SU-DHL-6 (cell line): ENCODE results near the gene NBPF3.

Source experiments
- CTCF ChIP-seq: fragments of 200-600 bp; sonication (generic); IDR thresholded peaks from one replicate; pipeline ENCODE4 v1.5.1; 2017; ENCODE audit warnings: antibody characterized with exemption, mild to moderate bottlenecking, low read length, moderate library complexity; ENCODE audit not compliant: insufficient read depth, poor library complexity, severe bottlenecking
- EZH2phosphoT487 ChIP-seq: fragments of 200-600 bp; sonication (generic), shearing (Covaris generic); conservative IDR thresholded peaks from 2 replicates; pipeline ENCODE4 v1.6.1; 2018; ENCODE audit warnings: mild to moderate bottlenecking, antibody characterized with exemption, low read length, moderate library complexity, mixed read lengths

DNA sequence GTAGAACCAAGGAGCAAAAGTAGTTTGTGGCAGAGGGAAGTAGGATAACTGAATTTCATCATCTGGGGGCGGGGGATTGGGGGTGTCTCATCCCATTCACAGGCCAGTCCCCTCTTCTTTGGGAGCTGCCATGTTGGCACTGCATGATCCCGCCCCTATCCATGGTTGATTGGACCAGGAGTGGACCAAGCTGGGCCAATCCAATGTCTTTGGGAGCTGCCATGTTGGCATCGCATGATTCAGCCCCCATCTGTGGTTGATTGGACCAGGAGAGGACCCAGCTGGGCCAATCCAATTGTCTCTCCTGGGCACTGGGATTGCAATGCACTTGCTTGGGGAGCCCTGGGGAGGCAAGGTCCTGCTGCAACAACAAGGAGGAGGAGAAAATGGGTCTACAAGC lies 56.9 kb downstream of the NBPF3 start:
- no peak for TF ChIP-seq CTCF
- no peak for TF ChIP-seq EZH2phosphoT487
